NCI-H226 (cell line): ENCODE data around the gene PKD2L1.
"Not testable (repeated sequence)": the region's sequence is repeated elsewhere in the genome, so short reads cannot be mapped to it uniquely, and the experiment has no call there.

ENCODE experiments used
- DNase-seq: peaks from one replicate; pipeline ENCODE4 v3.0.0-alpha.2; 2015

PKD2L1 gene

GRCh38 chr10:100333661-100334440 lies 3.8 kb upstream of the PKD2L1 start:
- peak; percentile 55 for DNase-seq

GRCh38 chr10:100333106-100333505 lies 3.1 kb upstream of the PKD2L1 start:
- no peak for DNase-seq

GRCh38 chr10:100328198-100328597 lies 1.8 kb downstream of the PKD2L1 start:
- DNase-seq, result no peak

DNA sequence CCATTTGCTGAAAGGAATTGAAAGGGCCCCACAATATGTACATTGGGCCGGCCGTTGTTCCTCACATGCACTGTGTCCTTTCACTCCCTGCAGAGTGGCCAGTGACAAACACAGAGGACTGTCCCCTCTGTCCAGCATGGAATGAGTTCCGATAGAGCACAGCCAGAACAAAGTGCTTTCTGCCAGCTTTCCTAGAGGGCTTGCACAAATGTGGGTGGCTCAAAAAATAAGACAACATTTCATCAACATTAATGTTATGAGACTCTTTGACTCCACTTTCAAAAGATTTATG lies 2.4 kb downstream of the PKD2L1 start:
- DNase-seq, result no peak

- DNase-seq, result no peak
Observed at GRCh38 chr10:100327007-100327717, 2.9 kb downstream of the PKD2L1 start.

- no peak for DNase-seq
Observed at GRCh38 chr10:100325158-100325557, 4.9 kb downstream of the PKD2L1 start.

DNA sequence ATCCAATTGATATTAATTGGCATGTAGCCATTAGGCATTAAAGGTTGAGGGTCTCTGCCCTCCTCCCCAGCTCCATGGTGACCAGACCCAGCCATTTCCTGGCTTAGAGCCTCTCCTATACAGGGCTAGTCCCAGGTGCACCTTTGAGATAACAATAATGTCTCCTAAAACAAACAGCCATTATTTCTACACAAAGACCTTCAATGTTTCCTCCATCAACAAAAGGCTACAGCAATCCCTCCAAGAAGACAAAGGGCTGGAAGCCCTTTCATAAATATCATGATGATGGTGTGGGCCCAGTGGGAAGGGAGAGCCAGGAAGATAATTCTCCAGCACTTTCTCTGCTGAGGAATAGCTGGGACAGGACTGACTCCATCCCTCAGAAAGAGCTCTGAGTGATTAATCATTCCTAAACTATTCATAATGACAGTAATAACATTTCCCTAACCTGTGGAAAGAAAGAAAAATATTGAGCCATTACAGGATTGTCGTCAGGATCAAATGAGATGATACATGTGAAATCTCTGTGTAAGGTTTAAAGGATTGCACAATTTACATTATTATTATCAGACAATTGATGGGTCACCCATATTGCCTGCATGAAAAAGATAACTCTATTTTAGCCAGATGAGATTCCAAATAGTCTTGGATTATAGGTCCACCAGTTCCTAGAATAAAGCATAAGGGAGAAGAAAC lies 10.2 kb downstream of the PKD2L1 start:
- DNase-seq, result no peak

- DNase-seq, result no peak
Observed at GRCh38 chr10:100318207-100318606, 11.8 kb downstream of the PKD2L1 start.

DNA sequence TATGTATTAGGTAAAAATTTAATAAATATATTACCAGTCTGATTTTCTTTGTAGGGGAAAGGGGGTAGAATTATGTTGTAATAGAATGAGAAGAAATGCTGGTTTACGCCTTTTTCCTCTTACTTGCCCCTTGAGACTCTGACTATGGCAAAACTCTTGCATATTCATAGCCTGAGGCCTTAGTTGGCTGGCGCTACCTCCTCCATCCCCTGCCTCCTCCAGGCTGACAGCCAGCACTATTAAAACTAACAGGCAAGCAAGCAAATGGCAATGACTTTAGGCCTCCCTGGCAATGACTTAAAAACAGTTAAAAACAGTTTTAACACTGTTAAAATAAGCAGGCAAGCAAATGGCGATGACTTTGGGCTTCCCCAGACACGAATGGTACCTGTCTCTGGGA lies 14.4 kb downstream of the PKD2L1 start:
- no peak for DNase-seq

GRCh38 chr10:100311298-100311697 lies 18.7 kb downstream of the PKD2L1 start:
- DNase-seq, result no peak

GRCh38 chr10:100307684-100308083 lies 22.3 kb downstream of the PKD2L1 start:
- DNase-seq, result no peak

DNA sequence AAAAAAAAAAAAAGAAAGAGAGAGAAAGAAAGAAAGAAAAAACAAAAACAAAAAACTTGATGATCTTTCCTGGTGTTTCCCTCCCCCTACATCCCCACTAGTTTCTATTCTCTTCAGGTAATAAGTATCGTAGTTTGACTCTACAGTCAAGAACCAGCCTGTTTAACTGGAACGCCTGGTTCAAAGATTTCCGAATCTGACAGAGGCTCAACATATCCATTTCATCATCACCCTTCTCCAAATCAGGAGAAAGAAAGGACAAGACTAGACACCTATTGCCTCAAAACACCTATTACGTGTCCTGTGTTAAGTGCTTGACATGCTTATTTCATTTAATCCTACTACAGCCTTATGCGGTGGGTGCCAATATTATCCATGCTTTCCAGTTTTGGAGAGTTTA lies 23.2 kb downstream of the PKD2L1 start:
- no peak for DNase-seq

DNA sequence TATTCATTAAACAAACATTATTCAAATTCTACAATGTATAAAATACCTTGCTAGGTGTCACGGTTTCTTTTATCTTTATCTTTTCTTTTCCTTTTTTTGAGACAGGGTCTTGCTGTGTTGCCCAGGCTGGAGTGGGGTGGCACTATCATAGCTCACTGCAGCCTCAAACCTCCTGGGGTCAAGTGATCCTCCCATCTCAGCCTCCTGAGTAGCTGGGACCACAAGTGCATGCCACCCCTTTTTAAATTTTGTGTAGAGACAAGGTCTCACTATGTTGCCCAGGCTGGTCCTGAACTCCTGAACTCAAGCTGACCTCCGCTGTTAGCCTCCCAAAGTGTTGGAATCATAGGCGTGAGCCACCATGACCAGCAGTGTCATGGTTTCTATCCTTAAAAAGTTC lies 25.6 kb downstream of the PKD2L1 start:
- DNase-seq, result no peak

DNA sequence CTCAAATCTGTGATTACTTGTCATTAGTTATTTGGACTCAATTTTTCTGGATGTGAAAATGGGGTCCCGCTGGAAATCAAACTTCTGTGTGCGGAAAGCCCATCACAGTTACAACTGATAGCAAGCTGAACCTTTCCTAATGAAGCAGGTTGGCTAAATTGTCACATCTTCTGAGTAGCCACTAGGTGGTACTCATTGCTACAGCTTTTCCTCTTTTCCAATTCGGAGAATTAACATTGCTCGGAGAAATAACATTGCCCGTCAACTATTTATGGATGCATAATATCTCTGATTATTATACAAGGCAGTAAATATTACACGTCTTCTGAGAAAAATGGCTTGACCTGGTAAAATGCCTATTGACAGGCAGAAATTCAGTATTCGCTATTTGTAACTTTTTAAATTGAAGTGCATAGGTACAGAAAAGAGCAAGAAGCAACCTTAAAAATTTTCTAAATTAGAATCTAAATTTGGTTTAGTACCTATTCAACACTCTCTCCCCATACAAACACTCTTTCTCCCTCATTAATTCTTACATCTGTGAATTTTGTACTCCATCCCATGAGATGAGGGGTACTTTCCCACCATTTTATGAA lies 26.2 kb downstream of the PKD2L1 start:
- no peak for DNase-seq

GRCh38 chr10:100301123-100301522 lies 28.9 kb downstream of the PKD2L1 start:
- not testable (repeated sequence) for DNase-seq

DNA sequence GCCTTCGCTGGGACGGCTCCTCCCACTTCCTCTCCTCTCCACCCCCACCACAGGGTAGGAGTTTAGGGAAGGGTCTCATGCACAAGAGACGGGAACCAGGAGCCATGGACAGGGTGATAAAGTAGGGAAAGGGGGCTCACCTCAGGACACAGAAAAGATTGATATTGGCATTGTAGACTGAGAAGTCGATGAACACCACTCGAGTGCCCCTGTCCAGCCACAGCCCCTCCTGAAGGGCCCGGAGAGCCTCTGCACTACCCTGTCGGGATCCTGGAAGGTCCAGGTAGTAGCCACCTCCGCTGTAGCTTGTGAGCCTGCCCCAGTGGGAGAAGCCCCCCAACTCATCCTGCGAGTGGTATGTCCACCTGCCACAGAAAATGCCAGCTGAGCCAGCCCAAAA lies 32.8 kb downstream of the PKD2L1 start:
- DNase-seq, result no peak

DNA sequence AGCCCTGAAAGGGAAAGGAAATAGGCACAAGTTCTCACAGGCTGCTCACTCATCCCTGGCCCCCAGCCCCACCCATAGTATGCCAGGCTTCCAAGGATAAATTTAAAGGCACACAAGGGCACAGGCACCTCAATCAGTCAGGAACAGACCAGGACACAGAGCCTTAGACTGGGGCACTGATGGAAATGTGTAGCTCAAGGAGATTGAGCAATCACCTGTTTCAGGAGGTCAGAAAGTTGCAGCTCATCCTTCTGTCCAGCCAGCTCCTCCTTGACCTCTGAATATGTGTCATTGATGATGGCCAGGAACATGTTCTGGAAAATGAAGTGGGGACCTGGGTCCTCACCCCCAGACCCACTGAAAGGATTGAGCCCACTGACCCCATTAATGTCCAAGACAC lies 37.0 kb downstream of the PKD2L1 start:
- no peak for DNase-seq

DNA sequence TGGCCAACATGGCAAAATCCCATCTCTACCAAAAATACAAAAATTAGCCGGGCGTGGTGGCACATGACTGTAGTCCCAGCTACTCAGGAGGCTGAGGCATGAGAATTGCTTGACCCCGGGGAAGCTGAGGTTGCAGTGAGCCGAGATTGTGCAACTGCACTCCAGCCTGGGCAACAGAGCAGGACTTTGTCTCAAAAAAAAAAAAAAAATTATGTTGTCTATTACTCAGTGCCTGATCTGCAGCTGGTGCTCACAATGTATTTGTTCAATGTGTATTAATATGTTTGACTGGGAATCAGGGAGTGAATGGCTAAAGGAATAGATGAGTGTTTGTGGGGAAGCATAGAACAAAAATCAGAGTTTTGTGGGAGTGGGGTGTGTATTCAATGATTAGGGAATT lies 37.7 kb downstream of the PKD2L1 start:
- not testable (repeated sequence) for DNase-seq

- no peak for DNase-seq
Observed at GRCh38 chr10:100291356-100291755, 38.7 kb downstream of the PKD2L1 start.

DNA sequence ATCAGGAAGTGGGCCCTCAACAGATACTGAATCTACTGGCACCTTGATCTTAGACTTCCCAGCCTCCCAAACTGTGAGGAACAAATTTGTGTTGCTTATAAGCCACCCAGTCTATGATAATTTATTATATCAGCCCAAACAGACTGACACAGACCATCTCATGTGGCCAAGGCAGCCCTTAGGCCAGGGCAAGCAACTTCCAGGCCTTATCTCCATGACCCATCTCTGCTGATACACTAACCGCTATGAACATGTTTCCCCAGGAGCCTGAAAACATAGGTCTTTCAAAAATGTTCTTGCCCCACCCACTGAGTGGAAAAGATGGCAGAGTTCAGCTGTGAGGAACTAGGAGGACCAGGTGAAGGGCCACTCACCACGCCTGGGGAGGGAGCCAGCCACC lies 40.4 kb downstream of the PKD2L1 start:
- DNase-seq, result no peak

- DNase-seq, result no peak
Observed at GRCh38 chr10:100288196-100288595, 41.8 kb downstream of the PKD2L1 start.

GRCh38 chr10:100287756-100288155 lies 42.3 kb downstream of the PKD2L1 start:
- DNase-seq, result no peak
